Erythroblast (primary cell): ENCODE measurements around the gene CDC42EP4.
A peak's percentile ranks its signal among the peaks of the same experiment; 100 is the strongest.

Source experiments
- DNase-seq, 2 experiments: peaks; one replicate each; lab custom pipeline; 2025; lab: John Stamatoyannopoulos, UW
- GATA1 ChIP-seq: IDR thresholded peaks from 2 replicates; pipeline ENCODE4 v1.6.1; 2011; ENCODE audit warnings: low read depth, mild to moderate bottlenecking, control low read depth, low read length, moderate library complexity
- POLR2A ChIP-seq: IDR thresholded peaks from 2 replicates; pipeline ENCODE4 v1.6.1; 2011; ENCODE audit warnings: mild to moderate bottlenecking, low read length

The CDC42EP4 gene, protein sequence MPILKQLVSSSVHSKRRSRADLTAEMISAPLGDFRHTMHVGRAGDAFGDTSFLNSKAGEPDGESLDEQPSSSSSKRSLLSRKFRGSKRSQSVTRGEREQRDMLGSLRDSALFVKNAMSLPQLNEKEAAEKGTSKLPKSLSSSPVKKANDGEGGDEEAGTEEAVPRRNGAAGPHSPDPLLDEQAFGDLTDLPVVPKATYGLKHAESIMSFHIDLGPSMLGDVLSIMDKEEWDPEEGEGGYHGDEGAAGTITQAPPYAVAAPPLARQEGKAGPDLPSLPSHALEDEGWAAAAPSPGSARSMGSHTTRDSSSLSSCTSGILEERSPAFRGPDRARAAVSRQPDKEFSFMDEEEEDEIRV

GRCh38 chr17:73311781-73312641 is at the start of gene CDC42EP4:
TSS of gene CDC42EP4 (minus strand) at chr17:73312001. CDS start at chr17:73286500, 25,501 bp downstream.
- TF ChIP-seq GATA1 = no peak
- peak; percentile 74 for TF ChIP-seq POLR2A
- peak; percentile 93 to 96 for DNase-seq

DNA sequence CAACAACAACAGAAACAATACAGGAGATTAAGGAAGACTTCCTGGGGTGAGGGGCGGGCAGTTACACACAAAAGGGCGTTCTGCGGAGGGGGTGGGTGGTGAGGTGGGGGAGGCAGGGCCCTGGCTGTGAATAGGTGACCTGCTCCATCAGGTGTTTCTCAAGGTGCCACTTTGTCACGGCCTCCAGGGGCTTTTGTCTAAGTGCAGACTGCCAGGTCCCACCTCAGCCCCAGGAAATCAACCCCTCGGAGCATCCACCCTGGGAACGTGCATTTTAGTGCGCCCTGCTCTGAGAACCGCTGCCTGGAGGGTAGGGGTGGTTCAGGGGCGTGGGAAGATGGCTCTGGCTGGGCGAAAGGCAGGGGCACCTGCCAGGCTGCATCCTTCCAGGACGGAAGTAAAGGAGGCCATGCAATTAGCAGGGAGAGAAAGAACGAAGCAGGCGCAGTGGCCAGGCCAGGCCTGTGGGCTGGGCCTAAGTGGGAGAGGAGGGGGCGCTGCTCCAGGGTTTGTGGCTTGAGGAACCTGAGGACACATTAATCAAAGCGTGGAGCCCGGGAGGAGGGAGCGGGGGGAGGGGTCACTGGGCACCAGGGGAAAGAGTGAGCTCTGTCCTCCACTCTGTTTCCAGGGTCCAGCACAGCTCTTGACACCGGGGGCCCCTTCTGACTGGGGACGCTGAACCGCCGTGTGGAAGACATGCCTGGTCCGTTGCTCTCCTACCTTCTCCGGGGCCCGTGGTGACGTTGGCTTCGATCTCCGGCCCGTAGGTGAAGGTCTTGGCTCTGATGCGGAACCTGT is 49.4 kb upstream of the CDC42EP4 start:
- no peak for DNase-seq
- TF ChIP-seq POLR2A (no peak), GATA1 (no peak)

- DNase-seq = no peak
- no peak for TF ChIP-seq GATA1
- no peak for TF ChIP-seq POLR2A
Measured at GRCh38 chr17:73359987-73360410, 48.2 kb upstream of the CDC42EP4 start.

GRCh38 chr17:73359352-73359751 is 47.6 kb upstream of the CDC42EP4 start:
- no peak for DNase-seq

GRCh38 chr17:73358668-73359067 is 46.9 kb upstream of the CDC42EP4 start:
- TF ChIP-seq POLR2A (no peak), GATA1 (no peak)
- no peak for DNase-seq

More at GRCh38 chr17:73359352-73359751, 47.6 kb upstream of the CDC42EP4 start:
- TF ChIP-seq GATA1 (no peak), POLR2A (no peak)

DNA sequence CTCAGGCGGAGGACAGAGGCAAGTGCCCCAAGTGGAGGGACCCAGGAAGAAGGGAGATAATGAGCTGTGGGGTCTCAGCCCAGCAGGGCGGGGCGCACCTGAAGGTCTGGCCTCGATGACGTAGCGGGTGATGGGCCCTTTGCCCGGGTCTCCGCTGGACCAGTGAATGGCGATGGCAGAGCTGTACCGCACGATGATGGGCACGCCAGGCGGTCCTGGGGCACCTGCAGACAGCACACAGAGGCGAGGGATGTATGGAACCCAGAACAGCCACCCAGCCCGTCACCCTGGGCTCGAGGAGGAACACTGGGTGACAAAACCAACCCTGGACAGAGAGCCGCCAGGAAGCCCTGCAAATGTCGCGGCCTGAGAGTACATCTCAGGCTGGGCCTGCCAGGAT is 46.2 kb upstream of the CDC42EP4 start:
- no peak for TF ChIP-seq GATA1
- no peak for TF ChIP-seq POLR2A
- no peak for DNase-seq

- TF ChIP-seq GATA1 (no peak), POLR2A (no peak)
- no peak for DNase-seq
Measured at GRCh38 chr17:73357318-73357717, 45.5 kb upstream of the CDC42EP4 start.

DNA sequence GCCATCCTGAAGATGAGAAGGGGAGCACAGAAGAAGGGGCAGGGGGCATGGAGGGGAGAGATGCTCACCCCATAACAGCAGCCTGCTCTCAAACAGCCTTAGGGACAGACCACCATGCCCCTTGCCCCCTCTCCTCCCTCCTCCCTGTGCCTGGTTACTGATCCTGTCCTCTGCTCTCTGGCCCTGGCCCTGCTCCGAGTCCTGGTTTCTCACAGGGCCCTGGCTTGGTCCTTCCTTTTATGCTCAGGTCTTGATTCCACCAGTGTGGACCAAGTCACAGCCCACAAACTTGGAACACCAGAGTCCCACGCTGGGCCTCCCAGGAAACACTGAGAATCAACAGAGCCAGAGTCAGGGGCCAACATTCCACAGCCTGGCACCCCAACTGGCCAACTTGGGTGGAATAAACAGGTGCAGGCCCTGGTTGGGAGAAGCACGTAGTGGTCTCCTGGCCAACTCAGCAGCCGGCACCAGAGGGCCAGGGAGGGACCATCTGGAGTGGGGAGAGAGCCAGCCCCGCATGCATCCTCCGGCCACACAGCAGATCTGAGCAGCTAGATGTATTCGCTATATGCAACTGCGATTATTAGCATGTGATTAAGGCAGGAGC is 44.9 kb upstream of the CDC42EP4 start:
- no peak for DNase-seq
- TF ChIP-seq GATA1 = no peak
- TF ChIP-seq POLR2A = no peak

GRCh38 chr17:73354423-73355284 is 42.9 kb upstream of the CDC42EP4 start:
- no peak for TF ChIP-seq GATA1
- DNase-seq = no peak

- DNase-seq = no peak
- TF ChIP-seq GATA1 (no peak), POLR2A (no peak)
Measured at GRCh38 chr17:73352261-73352660, 40.5 kb upstream of the CDC42EP4 start.

DNA sequence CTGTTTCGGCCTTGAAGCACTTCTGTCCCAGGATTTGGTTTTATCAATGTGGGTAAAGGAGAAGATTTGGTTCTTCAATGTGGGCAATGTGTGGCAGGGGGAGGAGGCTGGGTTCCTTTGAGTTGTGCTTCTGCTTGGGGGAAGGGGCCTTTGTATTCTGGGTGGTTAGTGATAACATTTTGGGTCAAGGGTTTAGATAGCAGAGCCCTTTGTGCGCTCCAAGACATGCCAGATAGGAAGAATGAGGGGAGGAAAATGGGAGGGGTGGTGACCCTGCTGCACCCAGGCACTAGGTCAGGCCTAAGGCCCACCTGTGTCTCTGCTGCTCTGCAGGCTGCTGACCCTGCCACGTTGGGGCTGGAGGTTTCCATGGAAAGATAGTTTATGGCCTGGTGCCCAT is 40.0 kb upstream of the CDC42EP4 start:
- DNase-seq = no peak
- TF ChIP-seq POLR2A = no peak
- TF ChIP-seq GATA1 = no peak

DNA sequence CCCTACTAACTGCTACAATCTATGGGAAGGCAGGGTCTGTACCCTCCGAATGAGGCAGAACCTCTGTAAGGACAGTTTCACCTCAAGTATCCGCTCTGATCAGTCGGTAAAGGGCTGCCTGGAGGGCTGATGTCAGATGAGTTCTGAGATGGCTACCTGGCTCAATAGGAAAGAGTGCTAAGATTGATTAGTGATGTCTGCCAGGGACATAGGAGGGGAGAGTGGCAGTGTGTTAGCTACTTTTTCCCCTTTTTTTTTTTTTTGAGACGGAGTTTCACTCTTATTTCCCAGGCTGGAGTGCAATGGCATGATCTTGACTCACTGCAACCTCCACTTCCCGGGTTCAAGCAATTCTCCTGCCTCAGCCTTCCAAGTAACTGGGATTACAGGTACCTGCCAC is 39.1 kb upstream of the CDC42EP4 start:
- no peak for TF ChIP-seq GATA1
- no peak for TF ChIP-seq POLR2A
- no peak for DNase-seq

DNA sequence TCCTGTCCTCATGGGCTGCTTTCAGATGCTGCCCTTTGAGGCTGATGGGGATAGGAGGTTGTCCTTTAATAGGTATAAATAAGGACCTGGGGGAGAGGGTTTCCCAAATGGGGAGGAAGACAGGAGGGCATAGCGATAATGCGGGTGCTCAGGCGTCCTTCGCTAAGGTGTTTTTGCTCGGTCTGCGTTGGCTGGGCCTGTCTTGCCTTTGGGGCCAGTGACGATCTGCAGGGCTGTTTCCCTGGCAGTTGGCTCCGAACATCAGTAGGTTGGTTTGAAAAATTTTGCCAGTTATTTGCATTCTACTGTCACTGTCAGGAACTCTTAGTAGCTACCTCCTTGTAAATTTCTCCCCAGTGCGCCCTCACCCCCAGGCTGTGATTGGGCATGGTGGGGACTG is 37.8 kb upstream of the CDC42EP4 start:
- TF ChIP-seq GATA1 (no peak), POLR2A (no peak)
- no peak for DNase-seq
